Panc1 (cell line): ENCODE measurements around the gene COQ8A. TPM values are rescaled to one million over a fixed set of nuclear protein-coding genes. Genes with fewer than 3 reads are reported as not detected.
"Not testable (repeated sequence)": the region's sequence is repeated elsewhere in the genome, so short reads cannot be mapped to it uniquely, and the experiment has no call there.

Experiments
- ATAC-seq: fragments of 200-7000 bp; cut with Tn5 transposase; 2 replicates; pipeline ENCODE4 v1.9.1; 2020; ENCODE audit warnings: mild to moderate bottlenecking, moderate library complexity
- BruUV-seq: library from RNA; stranded (reverse); fragments of 400-500 nt; replicated peaks from 2 replicates; lab custom pipeline; 2021; lab: Mats Ljungman, UMichigan
- CTCF ChIA-PET: fragments of 300-600 bp; sonication (Branson Sonifier 250); formaldehyde crosslinking; loops from one replicate; lab custom pipeline; 2022; ENCODE audit warnings: antibody characterized with exemption; lab: Charles Lee
- POLR2A ChIA-PET: fragments of 300-600 bp; sonication (Branson Sonifier 250); formaldehyde crosslinking; loops from one replicate; lab custom pipeline; 2022; ENCODE audit warnings: antibody characterized with exemption; lab: Charles Lee
- DNase-seq: peaks from one replicate; pipeline ENCODE4 v3.0.0-alpha.2; 2010; ENCODE audit warnings: low read depth, low spot score
- H3K27ac ChIP-seq: 2 replicates; pipeline ENCODE4 v1.5.1; 2011; ENCODE audit warnings: mild to moderate bottlenecking, low read length, inconsistent platforms
- H3K27me3 ChIP-seq: fragments of 200-500 bp; sonication (Bioruptor generic); 2 replicates; pipeline ENCODE4 v1.6.0; 2014; ENCODE audit warnings: low read length, inconsistent platforms; ENCODE audit not compliant: control insufficient read depth, insufficient read depth
- H3K36me3 ChIP-seq: fragments of 200-500 bp; sonication (Bioruptor generic); 2 replicates; pipeline ENCODE4 v1.5.1; 2014; ENCODE audit warnings: inconsistent platforms, mild to moderate bottlenecking, low read length, moderate library complexity; ENCODE audit not compliant: control insufficient read depth, insufficient read depth
- H3K4me1 ChIP-seq: 2 replicates; pipeline ENCODE4 v1.5.1; 2011; ENCODE audit warnings: inconsistent platforms, mild to moderate bottlenecking, low read length, moderate library complexity; ENCODE audit not compliant: control insufficient read depth, insufficient read depth
- H3K4me3 ChIP-seq, 2 experiments: 2 replicates each; pipeline ENCODE4 v1.5.1; 2011 to 2012; ENCODE audit warnings: low read depth in 2 of 2, low read length in 2 of 2, mild to moderate bottlenecking in 2 of 2, inconsistent platforms in 1 of 2, moderate library complexity in 1 of 2
- H3K9me3 ChIP-seq: fragments of 200-500 bp; sonication (Bioruptor generic); 2 replicates; pipeline ENCODE4 v1.5.1; 2014; ENCODE audit warnings: low read depth, mild to moderate bottlenecking, inconsistent platforms, low read length, moderate library complexity; ENCODE audit not compliant: control insufficient read depth, insufficient read depth
- POLR2AphosphoS5 ChIP-seq: IDR thresholded peaks from 2 replicates; pipeline ENCODE4 v1.6.1; 2012; ENCODE audit warnings: mild to moderate bottlenecking, low read depth, low read length, moderate library complexity
- SIN3A ChIP-seq: IDR thresholded peaks from 2 replicates; pipeline ENCODE4 v1.6.1; 2012; ENCODE audit warnings: low read depth, mild to moderate bottlenecking, low read length, moderate library complexity, borderline replicate concordance; ENCODE audit not compliant: insufficient read depth
- TCF7L2 ChIP-seq: IDR thresholded peaks from 2 replicates; pipeline ENCODE4 v1.6.1; 2011; ENCODE audit warnings: mild to moderate bottlenecking, low read depth, low read length, inconsistent platforms
- in situ Hi-C: cut with HindIII; loops from 2 replicates; pipeline ENCODE4 v1.10.0; 2016; ENCODE audit warnings: low sequenced_read_pairs, low pct_unique_long_range_greater_than_20kb
- intact Hi-C: fragments of 100-400 bp; cut with micrococcal nuclease; formaldehyde crosslinking; loops from one replicate; pipeline ENCODE4 v1.10.0; 2022; ENCODE audit not compliant: unreplicated experiment
- total RNA-seq: library from RNA; stranded (reverse); gene quantifications from one replicate; pipeline ENCODE4 v1.2.1, GENCODE V29; 2021; ENCODE audit not compliant: unreplicated experiment
- TF ChIP-seq, protein P1 (sequence below): fragments of 450-650 bp; IDR thresholded peaks from 2 replicates; pipeline ENCODE4 v1.5.1; 2017; ENCODE audit warnings: mild to moderate bottlenecking
- TF ChIP-seq, protein P2 (sequence below), 2 experiments: IDR thresholded peaks; 2 replicates each; pipeline ENCODE4 v1.6.1; 2011 to 2012; ENCODE audit warnings: low read depth in 2 of 2, control low read depth in 1 of 2, low read length in 1 of 2, mild to moderate bottlenecking in 1 of 2, moderate library complexity in 1 of 2; ENCODE audit not compliant: insufficient read depth in 1 of 2

Gene COQ8A
- total RNA-seq, 1 experiment from 2014 or later = 15.1 TPM

DNA sequence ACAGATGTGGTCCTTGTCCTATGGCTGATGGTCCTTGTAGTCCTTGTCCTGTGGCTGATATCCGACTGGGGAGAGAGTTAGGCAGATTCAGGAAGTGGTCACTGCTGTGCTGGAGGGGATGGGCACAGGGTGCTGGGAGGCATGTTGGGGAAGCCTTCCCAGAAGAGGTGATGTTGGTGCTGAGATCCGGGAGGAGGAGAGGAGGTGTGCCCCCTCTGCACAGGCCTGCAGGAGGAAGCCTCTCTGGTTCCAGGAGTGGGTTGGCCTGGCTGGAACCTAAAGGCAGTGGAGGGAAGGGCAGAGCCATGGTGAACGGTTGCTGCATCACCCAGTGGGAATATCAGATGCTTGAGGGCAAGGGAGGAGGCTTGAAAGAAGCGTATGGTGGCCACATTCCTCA, 14.7 kb downstream of the COQ8A start:
- H3K9me3 ChIP-seq = no peaks in the 10 kb centered on the region; the same call in 1 of the 2 replicates
- no peaks in the 10 kb centered on the region for H3K4me1 ChIP-seq
- no peak overlapping the region for H3K4me3 ChIP-seq
- ATAC-seq (0 out of 2 replicates have a peak, but pooled peaks have one; percentile 37), DNase-seq (no peak)
- no peaks in the 10 kb centered on the region for H3K36me3 ChIP-seq
- intact Hi-C loops (no loop called here), in situ Hi-C loops (no loop called here)
- ChIA-PET POLR2A (no interaction called here), CTCF (no interaction called here)
- BruUV-seq = no TSS peak
- H3K27ac ChIP-seq = no peak overlapping the region
- no peak for TF ChIP-seq SIN3A
- TF ChIP-seq TCF7L2 = no peak
- no peak for TF ChIP-seq POLR2AphosphoS5
- TF ChIP-seq, protein P1, sequence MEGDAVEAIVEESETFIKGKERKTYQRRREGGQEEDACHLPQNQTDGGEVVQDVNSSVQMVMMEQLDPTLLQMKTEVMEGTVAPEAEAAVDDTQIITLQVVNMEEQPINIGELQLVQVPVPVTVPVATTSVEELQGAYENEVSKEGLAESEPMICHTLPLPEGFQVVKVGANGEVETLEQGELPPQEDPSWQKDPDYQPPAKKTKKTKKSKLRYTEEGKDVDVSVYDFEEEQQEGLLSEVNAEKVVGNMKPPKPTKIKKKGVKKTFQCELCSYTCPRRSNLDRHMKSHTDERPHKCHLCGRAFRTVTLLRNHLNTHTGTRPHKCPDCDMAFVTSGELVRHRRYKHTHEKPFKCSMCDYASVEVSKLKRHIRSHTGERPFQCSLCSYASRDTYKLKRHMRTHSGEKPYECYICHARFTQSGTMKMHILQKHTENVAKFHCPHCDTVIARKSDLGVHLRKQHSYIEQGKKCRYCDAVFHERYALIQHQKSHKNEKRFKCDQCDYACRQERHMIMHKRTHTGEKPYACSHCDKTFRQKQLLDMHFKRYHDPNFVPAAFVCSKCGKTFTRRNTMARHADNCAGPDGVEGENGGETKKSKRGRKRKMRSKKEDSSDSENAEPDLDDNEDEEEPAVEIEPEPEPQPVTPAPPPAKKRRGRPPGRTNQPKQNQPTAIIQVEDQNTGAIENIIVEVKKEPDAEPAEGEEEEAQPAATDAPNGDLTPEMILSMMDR = no peak
- TF ChIP-seq, protein P2, sequence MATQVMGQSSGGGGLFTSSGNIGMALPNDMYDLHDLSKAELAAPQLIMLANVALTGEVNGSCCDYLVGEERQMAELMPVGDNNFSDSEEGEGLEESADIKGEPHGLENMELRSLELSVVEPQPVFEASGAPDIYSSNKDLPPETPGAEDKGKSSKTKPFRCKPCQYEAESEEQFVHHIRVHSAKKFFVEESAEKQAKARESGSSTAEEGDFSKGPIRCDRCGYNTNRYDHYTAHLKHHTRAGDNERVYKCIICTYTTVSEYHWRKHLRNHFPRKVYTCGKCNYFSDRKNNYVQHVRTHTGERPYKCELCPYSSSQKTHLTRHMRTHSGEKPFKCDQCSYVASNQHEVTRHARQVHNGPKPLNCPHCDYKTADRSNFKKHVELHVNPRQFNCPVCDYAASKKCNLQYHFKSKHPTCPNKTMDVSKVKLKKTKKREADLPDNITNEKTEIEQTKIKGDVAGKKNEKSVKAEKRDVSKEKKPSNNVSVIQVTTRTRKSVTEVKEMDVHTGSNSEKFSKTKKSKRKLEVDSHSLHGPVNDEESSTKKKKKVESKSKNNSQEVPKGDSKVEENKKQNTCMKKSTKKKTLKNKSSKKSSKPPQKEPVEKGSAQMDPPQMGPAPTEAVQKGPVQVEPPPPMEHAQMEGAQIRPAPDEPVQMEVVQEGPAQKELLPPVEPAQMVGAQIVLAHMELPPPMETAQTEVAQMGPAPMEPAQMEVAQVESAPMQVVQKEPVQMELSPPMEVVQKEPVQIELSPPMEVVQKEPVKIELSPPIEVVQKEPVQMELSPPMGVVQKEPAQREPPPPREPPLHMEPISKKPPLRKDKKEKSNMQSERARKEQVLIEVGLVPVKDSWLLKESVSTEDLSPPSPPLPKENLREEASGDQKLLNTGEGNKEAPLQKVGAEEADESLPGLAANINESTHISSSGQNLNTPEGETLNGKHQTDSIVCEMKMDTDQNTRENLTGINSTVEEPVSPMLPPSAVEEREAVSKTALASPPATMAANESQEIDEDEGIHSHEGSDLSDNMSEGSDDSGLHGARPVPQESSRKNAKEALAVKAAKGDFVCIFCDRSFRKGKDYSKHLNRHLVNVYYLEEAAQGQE (IDR thresholded peaks at IDR 0.05; ENCODE audit: insufficient read depth in 1 of 2, low read depth in 2 of 2, low read length in 1 of 2) = no peak
- no peaks in the 10 kb centered on the region for H3K27me3 ChIP-seq

DNA sequence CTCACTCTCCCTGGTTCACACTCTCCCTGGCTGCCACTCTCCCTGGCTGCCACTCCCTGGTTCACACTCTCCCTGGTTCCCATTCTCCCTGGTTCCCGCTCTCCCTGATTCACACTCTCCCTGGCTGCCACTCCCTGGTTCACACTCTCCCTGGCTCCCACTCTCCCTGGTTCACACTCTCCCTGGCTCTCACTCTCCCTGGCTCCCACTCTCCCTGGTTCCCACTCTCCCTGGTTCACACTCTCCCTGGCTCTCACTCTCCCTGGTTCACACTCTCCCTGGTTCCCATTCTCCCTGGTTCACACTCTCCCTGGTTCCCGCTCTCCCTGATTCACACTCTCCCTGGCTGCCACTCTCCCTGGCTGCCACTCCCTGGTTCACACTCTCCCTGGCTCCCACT, 15.8 kb downstream of the COQ8A start:
- in situ Hi-C loops, POLR2A ChIA-PET, BruUV-seq, CTCF ChIA-PET, H3K4me3 ChIP-seq, ATAC-seq, H3K27ac ChIP-seq, H3K27me3 ChIP-seq, H3K36me3 ChIP-seq, DNase-seq, H3K9me3 ChIP-seq, H3K4me1 ChIP-seq, intact Hi-C loops: not testable (repeated sequence)

DNA sequence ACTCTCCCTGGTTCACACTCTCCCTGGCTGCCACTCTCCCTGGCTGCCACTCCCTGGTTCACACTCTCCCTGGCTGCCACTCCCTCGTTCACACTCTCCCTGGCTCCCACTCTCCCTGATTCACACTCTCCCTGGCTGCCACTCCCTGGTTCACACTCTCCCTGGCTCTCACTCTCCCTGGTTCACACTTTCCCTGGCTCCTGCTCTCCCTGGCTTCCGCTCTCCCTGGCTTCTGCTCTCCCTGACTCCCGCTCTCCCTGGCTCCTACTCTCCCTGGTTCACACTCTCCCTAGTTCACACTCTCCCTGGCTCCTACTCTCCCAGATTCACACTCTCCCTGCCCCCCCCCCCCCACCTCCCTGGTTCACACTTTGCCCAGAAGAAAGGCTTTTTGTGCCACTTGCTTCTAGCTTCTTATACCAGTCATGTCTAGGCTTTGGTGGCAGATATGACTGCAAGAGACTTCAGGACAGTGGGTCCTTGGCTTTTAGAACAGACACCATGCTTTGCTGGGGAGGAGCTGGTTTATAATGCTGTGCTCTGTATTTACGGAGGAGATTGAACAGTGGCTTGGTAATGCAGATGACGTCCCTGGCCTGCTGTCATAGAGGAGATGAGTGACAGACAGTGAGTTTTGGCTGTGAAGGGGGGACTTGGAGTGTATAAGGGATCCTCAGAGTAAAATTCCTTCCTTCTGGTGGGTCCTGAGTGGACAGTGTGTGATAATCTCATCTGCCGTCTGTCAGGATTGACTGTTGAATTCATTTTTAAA, 17.0 kb downstream of the COQ8A start:
- Histone ChIP-seq H3K36me3 (no peaks in the 10 kb centered on the region), H3K4me3 (no peak overlapping the region), H3K27ac (no peak overlapping the region), H3K27me3 (no peaks in the 10 kb centered on the region), H3K4me1 (no peaks in the 10 kb centered on the region), H3K9me3 (no peaks in the 10 kb centered on the region; the same call in 1 of the 2 replicates)
- ChIA-PET CTCF (no interaction called here), POLR2A (no interaction called here)
- BruUV-seq = no TSS peak
- TF ChIP-seq, protein P1 = no peak
- TF ChIP-seq TCF7L2 = no peak
- TF ChIP-seq SIN3A = no peak
- TF ChIP-seq, protein P2 (IDR thresholded peaks at IDR 0.05; ENCODE audit: insufficient read depth in 1 of 2, low read depth in 2 of 2, low read length in 1 of 2) = no peak
- TF ChIP-seq POLR2AphosphoS5 = no peak
- in situ Hi-C loops = no loop called here
- DNase-seq (no peak), ATAC-seq (no peak)
- intact Hi-C loops = no loop called here
